CD14-positive monocyte (primary cell): Measurements from ENCODE around the gene JADE1. TPM values are rescaled to one million over a fixed set of nuclear protein-coding genes. Genes with fewer than 3 reads are reported as not detected.
A peak's percentile ranks its signal among the peaks of the same experiment; 100 is the strongest.

Experiments
- DNase-seq, 3 donors: peaks; one replicate each; pipeline ENCODE4 v3.0.0-alpha.2; 2011 to 2022
- H2AFZ ChIP-seq: 2 replicates; pipeline ENCODE4 v1.6.0; 2012; ENCODE audit warnings: mild to moderate bottlenecking, low read depth, low read length, inconsistent platforms; ENCODE audit not compliant: insufficient read depth, poor library complexity, severe bottlenecking
- H3K27ac ChIP-seq, 2 donors: 1 replicate in 1 of 2; 2 replicates in 1 of 2; pipeline ENCODE4 v1.5.1; 2012 to 2013; ENCODE audit warnings: low read length in 2 of 2, control low read depth in 1 of 2, inconsistent platforms in 1 of 2, low read depth in 1 of 2, mild to moderate bottlenecking in 1 of 2
- H3K27me3 ChIP-seq, 2 donors: one replicate each; pipeline versions ENCODE4 v1.6.0 to v1.6.1; 2011 to 2013; ENCODE audit warnings: low read length in 2 of 2; ENCODE audit not compliant: control insufficient read depth in 2 of 2, insufficient read depth in 2 of 2
- H3K36me3 ChIP-seq, 2 donors: replicated peaks in 1 of 2; 1 replicate in 1 of 2; 2 replicates in 1 of 2; pipeline versions ENCODE4 v1.5.1 to v1.6.1; 2012 to 2013; ENCODE audit warnings: low read length in 2 of 2, control low read depth in 1 of 2, inconsistent platforms in 1 of 2, mild to moderate bottlenecking in 1 of 2; ENCODE audit not compliant: insufficient read depth in 2 of 2, control insufficient read depth in 1 of 2
- H3K4me1 ChIP-seq, 2 donors: 1 replicate in 1 of 2; 2 replicates in 1 of 2; pipeline versions ENCODE4 v1.5.1 to v1.6.1; 2012 to 2013; ENCODE audit warnings: low read length in 2 of 2, control low read depth in 1 of 2, inconsistent platforms in 1 of 2, mild to moderate bottlenecking in 1 of 2, moderate library complexity in 1 of 2; ENCODE audit not compliant: insufficient read depth in 2 of 2, control insufficient read depth in 1 of 2
- H3K4me2 ChIP-seq: replicated peaks from 2 replicates; pipeline ENCODE3; 2012; ENCODE audit warnings: low read length, moderate library complexity, mild to moderate bottlenecking; ENCODE audit not compliant: poor library complexity, severe bottlenecking; ENCODE audit errors: extremely low read depth
- H3K4me3 ChIP-seq, 3 experiments: fragments of 200-600 bp in 1 of 3; sonication (generic) in 1 of 3; replicated peaks in 1 of 3; 1 replicate in 2 of 3; 2 replicates in 1 of 3; pipeline ENCODE4 v1.5.1; 2011 to 2013; ENCODE audit warnings: low read length in 3 of 3, mild to moderate bottlenecking in 3 of 3, control low read depth in 2 of 3, low read depth in 2 of 3, inconsistent platforms in 1 of 3, moderate library complexity in 1 of 3
- H3K79me2 ChIP-seq: 2 replicates; pipeline ENCODE4 v1.6.0; 2012; ENCODE audit warnings: mild to moderate bottlenecking, control low read depth, inconsistent platforms, low read length, moderate library complexity; ENCODE audit not compliant: insufficient read depth
- H3K9ac ChIP-seq: 2 replicates; pipeline ENCODE4 v1.6.0; 2017; ENCODE audit warnings: low read length, mild to moderate bottlenecking; ENCODE audit not compliant: insufficient read depth, poor library complexity, severe bottlenecking
- H3K9me3 ChIP-seq, 2 donors: replicated peaks in 1 of 2; 1 replicate in 1 of 2; 2 replicates in 1 of 2; pipeline versions ENCODE4 v1.5.1 to v1.6.1; 2012 to 2013; ENCODE audit warnings: low read length in 2 of 2, control low read depth in 1 of 2; ENCODE audit not compliant: control insufficient read depth in 1 of 2, insufficient read depth in 1 of 2
- H4K20me1 ChIP-seq: 2 replicates; pipeline ENCODE4 v1.6.0; 2012; ENCODE audit warnings: mild to moderate bottlenecking, low read length, control low read depth, moderate library complexity; ENCODE audit not compliant: insufficient read depth
- H3K27ac Mint-ChIP-seq, 7 donors: one replicate each; pipeline ENCODE4 v1.8.0; 2020; ENCODE audit warnings: mild to moderate bottlenecking in 7 of 7, mixed read lengths in 7 of 7, moderate library complexity in 6 of 7, inconsistent platforms in 2 of 7
- H3K27me3 Mint-ChIP-seq, 3 donors: one replicate each; pipeline ENCODE4 v1.8.0; 2021 to 2022; ENCODE audit warnings: low read depth in 3 of 3, mild to moderate bottlenecking in 3 of 3, mixed read lengths in 3 of 3, moderate library complexity in 3 of 3, inconsistent platforms in 1 of 3
- H3K36me3 Mint-ChIP-seq, 2 donors: one replicate each; pipeline ENCODE4 v1.8.0; 2020; ENCODE audit warnings: mixed read lengths in 2 of 2, inconsistent platforms in 1 of 2, mild to moderate bottlenecking in 1 of 2
- H3K4me1 Mint-ChIP-seq: one replicate; pipeline ENCODE4 v1.8.0; 2020; ENCODE audit warnings: mild to moderate bottlenecking, mixed read lengths
- H3K4me3 Mint-ChIP-seq, 2 donors: one replicate each; pipeline ENCODE4 v1.8.0; 2020; ENCODE audit warnings: mild to moderate bottlenecking in 2 of 2, mixed read lengths in 2 of 2, moderate library complexity in 1 of 2
- H3K9me3 Mint-ChIP-seq, 7 donors: one replicate each; pipeline ENCODE4 v1.8.0; 2020 to 2022; ENCODE audit warnings: mixed read lengths in 7 of 7, mild to moderate bottlenecking in 6 of 7, moderate library complexity in 6 of 7, inconsistent platforms in 2 of 7
- WGBS: methylation state at CpG from one replicate; pipeline ENCODE4 v1.1.5; 2013; ENCODE audit warnings: missing lambda C conversion rate; ENCODE audit not compliant: insufficient coverage; 5-methylcytosine and 5-hydroxymethylcytosine counted together
- intact Hi-C, 2 donors: fragments of 100-400 bp; cut with micrococcal nuclease; formaldehyde crosslinking; loops; one replicate each; pipeline versions ENCODE4 v1.15.0 to v1.15.1; 2023
- polyA plus RNA-seq, 3 donors: library from polyadenylated mRNA; depleted of rRNA in 1 of 3; unstranded in 2 of 3; stranded (reverse) in 1 of 3; fragments of 300-500 nt in 2 of 3; fragments of >200 nt in 1 of 3; fragmentation: Illumina TruSeq in 2 of 3; gene quantifications; 1 replicate in 2 of 3; 2 replicates in 1 of 3; pipeline ENCODE4 v1.2.3, GENCODE V29; 2012 to 2021
- TF ChIP-seq, protein P1 (sequence below): fragments of 200-600 bp; IDR thresholded peaks from one replicate; pipeline ENCODE4 v1.8.0; 2022; ENCODE audit warnings: antibody characterized with exemption, mild to moderate bottlenecking

Gene JADE1
- polyA plus RNA-seq, 3 donors, result 7.3 to 12.8 (median 12.3) TPM

GRCh38 chr4:128837198-128837597, 27.7 kb downstream of the JADE1 start:
- H3K4me1 Mint-ChIP-seq, result peaks cover 9% of the 10 kb centered on the region
- H3K4me1 ChIP-seq, result no peaks in the 10 kb centered on the region
- H3K9me3 Mint-ChIP-seq, result no peaks in the 10 kb centered on the region
- intact Hi-C loops, result no loop called here
- DNase-seq, result no peak
- H3K27me3 ChIP-seq, result no peaks in the 10 kb centered on the region
- peaks cover 14 to 69% of the 10 kb centered on the region in 2 donors for H3K36me3 ChIP-seq
- peaks cover 98% of the 10 kb centered on the region for H3K79me2 ChIP-seq
- WGBS, result no CpG with 5 or more reads among the region's 2 CpGs
- no peak overlapping the region for H3K4me3 Mint-ChIP-seq
- TF ChIP-seq, protein P1, sequence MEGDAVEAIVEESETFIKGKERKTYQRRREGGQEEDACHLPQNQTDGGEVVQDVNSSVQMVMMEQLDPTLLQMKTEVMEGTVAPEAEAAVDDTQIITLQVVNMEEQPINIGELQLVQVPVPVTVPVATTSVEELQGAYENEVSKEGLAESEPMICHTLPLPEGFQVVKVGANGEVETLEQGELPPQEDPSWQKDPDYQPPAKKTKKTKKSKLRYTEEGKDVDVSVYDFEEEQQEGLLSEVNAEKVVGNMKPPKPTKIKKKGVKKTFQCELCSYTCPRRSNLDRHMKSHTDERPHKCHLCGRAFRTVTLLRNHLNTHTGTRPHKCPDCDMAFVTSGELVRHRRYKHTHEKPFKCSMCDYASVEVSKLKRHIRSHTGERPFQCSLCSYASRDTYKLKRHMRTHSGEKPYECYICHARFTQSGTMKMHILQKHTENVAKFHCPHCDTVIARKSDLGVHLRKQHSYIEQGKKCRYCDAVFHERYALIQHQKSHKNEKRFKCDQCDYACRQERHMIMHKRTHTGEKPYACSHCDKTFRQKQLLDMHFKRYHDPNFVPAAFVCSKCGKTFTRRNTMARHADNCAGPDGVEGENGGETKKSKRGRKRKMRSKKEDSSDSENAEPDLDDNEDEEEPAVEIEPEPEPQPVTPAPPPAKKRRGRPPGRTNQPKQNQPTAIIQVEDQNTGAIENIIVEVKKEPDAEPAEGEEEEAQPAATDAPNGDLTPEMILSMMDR, result no peak
- H3K27ac Mint-ChIP-seq, result peak overlapping the region in 2 of 7 donors; percentile 25 to 29
- no peaks in the 10 kb centered on the region for H3K27me3 Mint-ChIP-seq
- H3K4me3 ChIP-seq, result no peak overlapping the region
- H3K36me3 Mint-ChIP-seq, result peaks cover 35 to 45% of the 10 kb centered on the region in 2 donors
- no peak overlapping the region for H3K4me2 ChIP-seq
- H2AFZ ChIP-seq, result no peak overlapping the region
- H3K9ac ChIP-seq, result no peak overlapping the region
- H3K9me3 ChIP-seq, result no peaks in the 10 kb centered on the region
- peaks cover 60% of the 10 kb centered on the region for H4K20me1 ChIP-seq
- peak overlapping the region in 1 of 2 donors; percentile 16 for H3K27ac ChIP-seq

- WGBS, result 100% methylated on average over 2 of the region's 3 CpGs
- no peak overlapping the region for H2AFZ ChIP-seq
- H3K9me3 ChIP-seq, result no peaks in the 10 kb centered on the region
- peaks cover 57% of the 10 kb centered on the region for H4K20me1 ChIP-seq
- intact Hi-C loops, result no loop called here
- peaks cover 35 to 45% of the 10 kb centered on the region in 2 donors for H3K36me3 Mint-ChIP-seq
- no peak overlapping the region for H3K4me2 ChIP-seq
- peaks cover 98% of the 10 kb centered on the region for H3K79me2 ChIP-seq
- no peaks in the 10 kb centered on the region for H3K27me3 Mint-ChIP-seq
- TF ChIP-seq, protein P1, result no peak
- peaks cover 14 to 69% of the 10 kb centered on the region in 2 donors for H3K36me3 ChIP-seq
- no peaks in the 10 kb centered on the region for H3K9me3 Mint-ChIP-seq
- H3K9ac ChIP-seq, result no peak overlapping the region
- peaks cover 9% of the 10 kb centered on the region for H3K4me1 Mint-ChIP-seq
- H3K27me3 ChIP-seq, result no peaks in the 10 kb centered on the region
- H3K27ac Mint-ChIP-seq, result peak overlapping the region in 3 of 7 donors; percentile 4 to 49 (median 11)
- H3K4me3 ChIP-seq, result no peak overlapping the region
- no peak for DNase-seq
- H3K4me1 ChIP-seq, result no peaks in the 10 kb centered on the region
- H3K27ac ChIP-seq, result peak overlapping the region in 1 of 2 donors; percentile 16
- no peak overlapping the region for H3K4me3 Mint-ChIP-seq
Observed at GRCh38 chr4:128837679-128838078, 28.2 kb downstream of the JADE1 start.
